ENCODE measurements around the gene PASK. TPM values are rescaled to one million over a fixed set of nuclear protein-coding genes. Genes with fewer than 3 reads are reported as not detected.

PASK gene
- total RNA-seq, 2 donors from 2014 or later: 108 to 163 TPM

GRCh38 chr2:241187918-241188234 lies 38.6 kb upstream of the PASK start:
- no peaks in the 10 kb centered on the region for H3K9me3 ChIP-seq (ENCODE audit: control insufficient read depth, low read length, poor library complexity, severe bottlenecking)
- H3K27ac Mint-ChIP-seq: no peak overlapping the region
- no peak for DNase-seq
- no peaks in the 10 kb centered on the region for H3K36me3 Mint-ChIP-seq (ENCODE audit: low read depth)
- no peak for ATAC-seq
- no peaks in the 10 kb centered on the region for H3K4me1 Mint-ChIP-seq
- no peaks in the 10 kb centered on the region for H3K27me3 Mint-ChIP-seq
- H3K4me3 Mint-ChIP-seq: no peak overlapping the region

DNA sequence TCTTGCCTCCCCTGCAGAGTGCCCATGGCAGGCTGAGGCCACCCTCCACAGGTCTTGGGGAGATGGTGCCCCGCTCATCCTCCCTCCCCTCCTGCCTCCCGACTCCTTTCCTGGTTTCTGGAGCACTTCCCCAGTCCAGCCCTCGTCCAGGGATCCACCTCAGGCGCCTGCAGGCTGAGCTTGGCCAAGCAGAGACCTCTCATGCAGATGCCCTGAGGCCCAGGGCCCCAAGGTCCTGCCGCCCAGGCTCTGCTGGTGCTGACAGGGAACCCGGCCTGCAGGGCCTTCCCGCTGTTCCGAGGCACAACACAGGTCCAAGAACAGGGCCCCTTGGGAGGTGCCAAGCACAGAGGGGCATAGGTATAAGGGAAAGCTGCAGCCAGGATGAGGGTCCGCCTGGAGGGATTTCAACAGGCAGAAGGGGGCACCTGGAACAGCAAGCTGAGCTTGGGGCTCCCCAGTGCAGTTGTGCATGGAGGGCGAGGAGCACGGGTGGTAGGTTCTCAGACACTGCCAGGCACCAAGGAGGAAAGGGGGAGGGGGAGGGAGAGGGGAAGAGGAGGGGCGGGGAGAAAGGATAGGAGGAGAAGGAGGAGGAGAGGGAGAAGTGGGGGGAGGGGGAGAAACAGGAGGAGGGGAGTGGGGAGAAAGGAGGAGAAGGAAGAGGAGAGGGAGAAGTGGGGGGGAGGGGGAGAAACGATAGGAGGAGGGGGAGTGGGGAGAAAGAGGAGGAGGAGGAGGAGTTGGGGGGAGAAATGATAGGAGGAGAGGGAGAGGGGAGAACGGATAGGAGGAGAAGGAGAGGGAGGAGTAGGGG lies 38.0 kb upstream of the PASK start:
- no peaks in the 10 kb centered on the region for H3K27me3 Mint-ChIP-seq
- H3K9me3 ChIP-seq (ENCODE audit: control insufficient read depth, low read length, poor library complexity, severe bottlenecking): no peaks in the 10 kb centered on the region
- DNase-seq (no peak), ATAC-seq (no peak)
- H3K27ac Mint-ChIP-seq: no peak overlapping the region
- no peaks in the 10 kb centered on the region for H3K36me3 Mint-ChIP-seq (ENCODE audit: low read depth)
- no peaks in the 10 kb centered on the region for H3K4me1 Mint-ChIP-seq
- H3K4me3 Mint-ChIP-seq: no peak overlapping the region

- Mint-ChIP-seq H3K27ac (no peak overlapping the region), H3K4me1 (no peaks in the 10 kb centered on the region), H3K27me3 (no peaks in the 10 kb centered on the region), H3K4me3 (no peak overlapping the region), H3K36me3 (ENCODE audit: low read depth) (no peaks in the 10 kb centered on the region)
- no peak for ATAC-seq
- no peaks in the 10 kb centered on the region for H3K9me3 ChIP-seq (ENCODE audit: control insufficient read depth, low read length, poor library complexity, severe bottlenecking)
- no peak for DNase-seq
Observed at GRCh38 chr2:241185961-241186360, 36.7 kb upstream of the PASK start.

GRCh38 chr2:241184901-241185300 lies 35.6 kb upstream of the PASK start:
- H3K27ac Mint-ChIP-seq: no peak overlapping the region
- no peaks in the 10 kb centered on the region for H3K27me3 Mint-ChIP-seq
- no peak for ATAC-seq
- no peaks in the 10 kb centered on the region for H3K36me3 Mint-ChIP-seq (ENCODE audit: low read depth)
- H3K9me3 ChIP-seq (ENCODE audit: control insufficient read depth, low read length, poor library complexity, severe bottlenecking): no peaks in the 10 kb centered on the region
- H3K4me3 Mint-ChIP-seq: no peak overlapping the region
- no peak for DNase-seq
- H3K4me1 Mint-ChIP-seq: no peaks in the 10 kb centered on the region

- no peaks in the 10 kb centered on the region for H3K27me3 Mint-ChIP-seq
- H3K4me3 Mint-ChIP-seq: no peak overlapping the region
- no peak for ATAC-seq
- H3K27ac Mint-ChIP-seq: no peak overlapping the region
- H3K36me3 Mint-ChIP-seq (ENCODE audit: low read depth): no peaks in the 10 kb centered on the region
- H3K4me1 Mint-ChIP-seq: no peaks in the 10 kb centered on the region
- DNase-seq: no peak
- no peaks in the 10 kb centered on the region for H3K9me3 ChIP-seq (ENCODE audit: control insufficient read depth, low read length, poor library complexity, severe bottlenecking)
Observed at GRCh38 chr2:241183221-241183620, 33.9 kb upstream of the PASK start.

- Mint-ChIP-seq H3K27ac (no peak overlapping the region), H3K27me3 (no peaks in the 10 kb centered on the region), H3K36me3 (ENCODE audit: low read depth) (no peaks in the 10 kb centered on the region), H3K4me3 (no peak overlapping the region), H3K4me1 (no peaks in the 10 kb centered on the region)
- ATAC-seq: no peak
- H3K9me3 ChIP-seq (ENCODE audit: control insufficient read depth, low read length, poor library complexity, severe bottlenecking): no peaks in the 10 kb centered on the region
- DNase-seq: no peak
Observed at GRCh38 chr2:241182531-241183133, 33.4 kb upstream of the PASK start.

- no peaks in the 10 kb centered on the region for H3K36me3 Mint-ChIP-seq (ENCODE audit: low read depth)
- ATAC-seq: no peak
- H3K27me3 Mint-ChIP-seq: no peaks in the 10 kb centered on the region
- no peak overlapping the region for H3K27ac Mint-ChIP-seq
- no peaks in the 10 kb centered on the region for H3K9me3 ChIP-seq (ENCODE audit: control insufficient read depth, low read length, poor library complexity, severe bottlenecking)
- DNase-seq: no peak
- no peak overlapping the region for H3K4me3 Mint-ChIP-seq
- no peaks in the 10 kb centered on the region for H3K4me1 Mint-ChIP-seq
Observed at GRCh38 chr2:241182126-241182525, 32.9 kb upstream of the PASK start.

- H3K9me3 ChIP-seq (ENCODE audit: control insufficient read depth, low read length, poor library complexity, severe bottlenecking): no peaks in the 10 kb centered on the region
- DNase-seq: no peak
- no peaks in the 10 kb centered on the region for H3K36me3 Mint-ChIP-seq (ENCODE audit: low read depth)
- no peak overlapping the region for H3K4me3 Mint-ChIP-seq
- H3K4me1 Mint-ChIP-seq: no peaks in the 10 kb centered on the region
- no peak for ATAC-seq
- no peak overlapping the region for H3K27ac Mint-ChIP-seq
- no peaks in the 10 kb centered on the region for H3K27me3 Mint-ChIP-seq
Observed at GRCh38 chr2:241180495-241180894, 31.2 kb upstream of the PASK start.

- H3K36me3 Mint-ChIP-seq (ENCODE audit: low read depth): peaks cover 5% of the 10 kb centered on the region
- no peak for ATAC-seq
Observed at GRCh38 chr2:241179899-241180298, 30.6 kb upstream of the PASK start.

GRCh38 chr2:241178961-241179360 lies 29.7 kb upstream of the PASK start:
- peak overlapping the region; percentile 71 for H3K27ac Mint-ChIP-seq

More at GRCh38 chr2:241179899-241180298, 30.6 kb upstream of the PASK start:
- DNase-seq: no peak
- peak overlapping the region; percentile 71 for H3K27ac Mint-ChIP-seq
- H3K9me3 ChIP-seq (ENCODE audit: control insufficient read depth, low read length, poor library complexity, severe bottlenecking): no peaks in the 10 kb centered on the region
- H3K27me3 Mint-ChIP-seq: no peaks in the 10 kb centered on the region
- no peak overlapping the region for H3K4me3 Mint-ChIP-seq
- H3K4me1 Mint-ChIP-seq: peaks cover 3% of the 10 kb centered on the region

GRCh38 chr2:241177526-241178334 lies 28.5 kb upstream of the PASK start:
- DNase-seq (no peak), ATAC-seq (no peak)
- H3K9me3 ChIP-seq (ENCODE audit: control insufficient read depth, low read length, poor library complexity, severe bottlenecking): no peaks in the 10 kb centered on the region
- Mint-ChIP-seq H3K4me3 (no peak overlapping the region), H3K27me3 (no peaks in the 10 kb centered on the region), H3K36me3 (ENCODE audit: low read depth) (peaks cover 9% of the 10 kb centered on the region), H3K4me1 (peaks cover 6% of the 10 kb centered on the region), H3K27ac (no peak overlapping the region)

More at GRCh38 chr2:241178961-241179360, 29.7 kb upstream of the PASK start:
- DNase-seq: no peak
- H3K4me3 Mint-ChIP-seq: no peak overlapping the region
- no peaks in the 10 kb centered on the region for H3K27me3 Mint-ChIP-seq
- peaks cover 7% of the 10 kb centered on the region for H3K36me3 Mint-ChIP-seq (ENCODE audit: low read depth)
- no peaks in the 10 kb centered on the region for H3K9me3 ChIP-seq (ENCODE audit: control insufficient read depth, low read length, poor library complexity, severe bottlenecking)
- no peak for ATAC-seq
- H3K4me1 Mint-ChIP-seq: peaks cover 3% of the 10 kb centered on the region

DNA sequence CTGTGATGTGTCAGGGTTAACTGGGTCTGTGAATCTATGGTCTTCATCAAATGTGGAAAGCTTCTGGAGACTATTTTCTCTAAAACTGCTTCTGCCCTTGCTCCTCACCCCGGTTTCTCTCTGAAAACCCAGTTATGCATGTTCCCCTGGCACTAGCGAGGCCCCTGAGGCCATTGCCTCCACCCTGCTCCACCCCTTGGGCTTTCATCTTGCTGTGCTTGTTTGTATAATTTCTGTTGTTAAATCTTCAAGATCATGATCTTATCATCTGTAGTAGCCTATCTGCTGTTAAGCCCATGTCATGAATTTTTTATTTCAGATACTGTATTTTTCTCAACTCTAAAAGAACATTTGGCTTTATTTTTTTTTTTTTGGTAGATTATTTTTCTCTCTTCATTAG lies 24.3 kb upstream of the PASK start:
- no peaks in the 10 kb centered on the region for H3K9me3 ChIP-seq (ENCODE audit: control insufficient read depth, low read length, poor library complexity, severe bottlenecking)
- Mint-ChIP-seq H3K27ac (peak overlapping the region; percentile 59), H3K36me3 (ENCODE audit: low read depth) (peaks cover 16% of the 10 kb centered on the region), H3K27me3 (no peaks in the 10 kb centered on the region), H3K4me3 (no peak overlapping the region), H3K4me1 (peaks cover 6% of the 10 kb centered on the region)
- DNase-seq (no peak), ATAC-seq (no peak)

DNA sequence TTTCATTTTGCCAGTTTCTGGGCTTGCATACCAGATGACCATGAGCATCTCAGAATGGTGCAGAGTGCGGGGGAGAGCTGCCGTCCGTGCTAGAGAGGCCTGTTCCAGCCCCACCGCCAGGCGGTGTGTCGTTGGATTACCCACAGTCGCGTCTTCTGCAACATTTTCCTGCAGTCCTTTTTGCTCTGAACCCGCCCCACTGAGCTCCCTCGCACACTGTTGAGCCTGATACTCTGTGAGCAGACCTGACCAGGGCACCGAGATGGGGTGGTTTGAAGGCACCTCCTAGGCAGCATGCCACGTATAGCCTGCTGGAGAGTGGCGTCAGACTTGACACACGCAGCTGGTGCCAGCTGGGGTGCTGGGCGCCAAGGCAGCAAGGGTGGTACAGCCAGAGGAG lies 19.1 kb upstream of the PASK start:
- no peak for ATAC-seq
- H3K27ac Mint-ChIP-seq: no peak overlapping the region
- H3K9me3 ChIP-seq (ENCODE audit: control insufficient read depth, low read length, poor library complexity, severe bottlenecking): no peaks in the 10 kb centered on the region
- peaks cover 10% of the 10 kb centered on the region for H3K36me3 Mint-ChIP-seq (ENCODE audit: low read depth)
- no peaks in the 10 kb centered on the region for H3K27me3 Mint-ChIP-seq
- peaks cover 3% of the 10 kb centered on the region for H3K4me1 Mint-ChIP-seq
- DNase-seq: no peak
- H3K4me3 Mint-ChIP-seq: no peak overlapping the region

Data from T-helper 17 cell (primary cell).